Astrocyte (in vitro differentiated cells and primary cell): ENCODE measurements around the gene VWA5B2. TPM values are rescaled to one million over a fixed set of nuclear protein-coding genes. Genes with fewer than 3 reads are reported as not detected.

ENCODE experiments used
- DNase-seq: peaks from one replicate; pipeline ENCODE4 v3.0.0-alpha.2; 2010; ENCODE audit warnings: low read depth
- FAIRE-seq: peaks from 2 replicates; lab custom pipeline; 2011; peaks lifted over from hg19 to GRCh38; lab: Jason Lieb, UNC
- H2AFZ ChIP-seq: 2 replicates; pipeline ENCODE4 v1.6.0; 2012; ENCODE audit warnings: low read depth, low read length, inconsistent platforms
- H3K27ac ChIP-seq: 2 replicates; pipeline ENCODE4 v1.5.1; 2011; ENCODE audit warnings: low read depth, low read length, inconsistent platforms
- H3K27me3 ChIP-seq: 2 replicates; pipeline ENCODE4 v1.6.0; 2011; ENCODE audit warnings: low read length, inconsistent platforms; ENCODE audit not compliant: insufficient read depth
- H3K36me3 ChIP-seq: 2 replicates; pipeline ENCODE4 v1.5.1; 2011; ENCODE audit warnings: low read length, inconsistent platforms; ENCODE audit not compliant: insufficient read depth
- H3K4me1 ChIP-seq: 2 replicates; pipeline ENCODE4 v1.5.1; 2011; ENCODE audit warnings: low read length, inconsistent platforms; ENCODE audit not compliant: insufficient read depth
- H3K4me2 ChIP-seq: 2 replicates; pipeline ENCODE4 v1.6.0; 2012; ENCODE audit warnings: low read length, inconsistent platforms
- H3K4me3 ChIP-seq: 2 replicates; pipeline ENCODE4 v1.5.1; 2011; ENCODE audit warnings: low read depth, mild to moderate bottlenecking, low read length, inconsistent platforms; ENCODE audit not compliant: insufficient read depth
- H3K79me2 ChIP-seq: 2 replicates; pipeline ENCODE4 v1.6.0; 2012; ENCODE audit warnings: mild to moderate bottlenecking, low read length, inconsistent platforms; ENCODE audit not compliant: insufficient read depth
- H3K9ac ChIP-seq: 2 replicates; pipeline ENCODE4 v1.6.0; 2012; ENCODE audit warnings: mild to moderate bottlenecking, low read length, inconsistent platforms
- H3K9me3 ChIP-seq: 2 replicates; pipeline ENCODE4 v1.5.1; 2012; ENCODE audit warnings: low read depth, mild to moderate bottlenecking, low read length, inconsistent platforms; ENCODE audit not compliant: insufficient read depth
- H4K20me1 ChIP-seq: 2 replicates; pipeline ENCODE4 v1.6.0; 2012; ENCODE audit warnings: low read length, inconsistent platforms; ENCODE audit not compliant: insufficient read depth
- H3K27ac Mint-ChIP-seq: one replicate; pipeline ENCODE4 v1.8.0; 2021; ENCODE audit warnings: mild to moderate bottlenecking, mixed read lengths; ENCODE audit not compliant: unreplicated experiment
- H3K27me3 Mint-ChIP-seq: one replicate; pipeline ENCODE4 v1.8.0; 2021; ENCODE audit warnings: low read depth, mixed read lengths; ENCODE audit not compliant: unreplicated experiment
- H3K36me3 Mint-ChIP-seq: one replicate; pipeline ENCODE4 v1.8.0; 2021; ENCODE audit warnings: low read depth, mixed read lengths; ENCODE audit not compliant: unreplicated experiment
- H3K4me1 Mint-ChIP-seq: one replicate; pipeline ENCODE4 v1.8.0; 2021; ENCODE audit warnings: low read depth, mixed read lengths; ENCODE audit not compliant: unreplicated experiment
- H3K4me3 Mint-ChIP-seq: one replicate; pipeline ENCODE4 v1.8.0; 2021; ENCODE audit warnings: mild to moderate bottlenecking, moderate library complexity, mixed read lengths; ENCODE audit not compliant: unreplicated experiment
- H3K9me3 Mint-ChIP-seq: one replicate; pipeline ENCODE4 v1.8.0; 2021; ENCODE audit warnings: mild to moderate bottlenecking, mixed read lengths; ENCODE audit not compliant: unreplicated experiment
- EZH2 ChIP-seq: IDR thresholded peaks from 2 replicates; pipeline ENCODE4 v1.6.1; 2012; ENCODE audit warnings: mild to moderate bottlenecking, low read length, inconsistent platforms; ENCODE audit not compliant: insufficient read depth
- total RNA-seq: library from RNA; stranded (reverse); gene quantifications from 2 replicates; pipeline ENCODE4 v1.2.1, GENCODE V29; 2021
- TF ChIP-seq, protein P1 (sequence below): IDR thresholded peaks from 2 replicates; pipeline ENCODE4 v1.5.1; 2011; ENCODE audit warnings: low read depth, mild to moderate bottlenecking, inconsistent platforms, low read length, moderate library complexity; ENCODE audit not compliant: insufficient read depth

VWA5B2 gene
- total RNA-seq, 1 donor from 2014 or later = 0.23 TPM

DNA sequence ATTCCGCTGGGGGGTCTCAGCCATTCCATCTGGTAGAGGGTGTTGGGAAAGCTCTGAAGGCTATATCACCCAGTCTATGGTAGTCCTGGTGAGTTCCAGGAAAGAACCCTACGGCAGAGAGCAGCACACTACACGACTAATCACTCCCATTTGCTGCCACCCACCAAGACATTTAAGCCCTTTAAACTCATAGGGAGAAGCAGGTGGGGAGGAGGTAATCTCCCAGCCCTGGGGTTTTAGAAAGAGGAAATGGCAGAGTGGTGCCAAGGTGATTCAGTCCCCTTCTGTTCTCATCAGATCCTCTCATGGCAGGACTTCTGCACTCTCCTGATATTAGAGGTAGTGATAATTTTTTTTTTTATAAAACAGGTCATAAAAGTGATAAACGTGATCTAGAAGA is 10.6 kb upstream of the VWA5B2 start:
- Mint-ChIP-seq H3K4me1 (no peaks in the 10 kb centered on the region), H3K27ac (no peak overlapping the region), H3K36me3 (no peaks in the 10 kb centered on the region), H3K27me3 (peaks cover 21% of the 10 kb centered on the region), H3K9me3 (no peaks in the 10 kb centered on the region), H3K4me3 (no peak overlapping the region)
- no peak for TF ChIP-seq EZH2
- TF ChIP-seq, protein P1, sequence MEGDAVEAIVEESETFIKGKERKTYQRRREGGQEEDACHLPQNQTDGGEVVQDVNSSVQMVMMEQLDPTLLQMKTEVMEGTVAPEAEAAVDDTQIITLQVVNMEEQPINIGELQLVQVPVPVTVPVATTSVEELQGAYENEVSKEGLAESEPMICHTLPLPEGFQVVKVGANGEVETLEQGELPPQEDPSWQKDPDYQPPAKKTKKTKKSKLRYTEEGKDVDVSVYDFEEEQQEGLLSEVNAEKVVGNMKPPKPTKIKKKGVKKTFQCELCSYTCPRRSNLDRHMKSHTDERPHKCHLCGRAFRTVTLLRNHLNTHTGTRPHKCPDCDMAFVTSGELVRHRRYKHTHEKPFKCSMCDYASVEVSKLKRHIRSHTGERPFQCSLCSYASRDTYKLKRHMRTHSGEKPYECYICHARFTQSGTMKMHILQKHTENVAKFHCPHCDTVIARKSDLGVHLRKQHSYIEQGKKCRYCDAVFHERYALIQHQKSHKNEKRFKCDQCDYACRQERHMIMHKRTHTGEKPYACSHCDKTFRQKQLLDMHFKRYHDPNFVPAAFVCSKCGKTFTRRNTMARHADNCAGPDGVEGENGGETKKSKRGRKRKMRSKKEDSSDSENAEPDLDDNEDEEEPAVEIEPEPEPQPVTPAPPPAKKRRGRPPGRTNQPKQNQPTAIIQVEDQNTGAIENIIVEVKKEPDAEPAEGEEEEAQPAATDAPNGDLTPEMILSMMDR = no peak
- Histone ChIP-seq H2AFZ (no peak overlapping the region), H3K27ac (no peak overlapping the region), H3K27me3 (peaks cover 2% of the 10 kb centered on the region), H3K4me2 (no peak overlapping the region), H3K9ac (no peak overlapping the region), H4K20me1 (no peaks in the 10 kb centered on the region), H3K9me3 (no peaks in the 10 kb centered on the region), H3K79me2 (no peaks in the 10 kb centered on the region), H3K4me1 (no peaks in the 10 kb centered on the region), H3K4me3 (no peak overlapping the region), H3K36me3 (no peaks in the 10 kb centered on the region)
- FAIRE-seq (no peak), DNase-seq (no peak)

DNA sequence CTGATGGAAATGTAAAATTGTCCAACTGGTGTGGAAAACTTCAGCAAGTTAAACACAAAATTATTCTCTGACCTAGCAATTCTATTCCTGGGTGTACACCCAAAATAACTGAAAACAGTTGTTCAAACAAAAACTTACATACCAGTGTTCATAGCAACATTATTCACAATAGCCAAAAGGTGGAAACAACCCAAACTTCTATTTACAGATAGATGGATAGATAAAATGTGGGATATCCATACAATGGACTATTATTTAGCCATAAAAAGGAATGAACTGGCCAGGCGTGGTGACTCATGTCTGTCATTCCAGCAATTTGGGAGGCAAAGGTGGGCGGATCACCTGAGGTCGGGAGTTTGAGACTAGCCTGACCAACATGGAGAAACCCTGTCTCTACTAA is 6.9 kb upstream of the VWA5B2 start:
- Histone ChIP-seq H2AFZ (no peak overlapping the region), H3K9ac (no peak overlapping the region), H3K4me3 (no peak overlapping the region), H3K79me2 (no peaks in the 10 kb centered on the region), H3K9me3 (no peaks in the 10 kb centered on the region), H3K27ac (no peak overlapping the region), H4K20me1 (no peaks in the 10 kb centered on the region), H3K4me1 (no peaks in the 10 kb centered on the region), H3K36me3 (no peaks in the 10 kb centered on the region), H3K4me2 (no peak overlapping the region), H3K27me3 (peaks cover 7% of the 10 kb centered on the region)
- FAIRE-seq (no peak), DNase-seq (no peak)
- H3K27ac Mint-ChIP-seq = no peak overlapping the region
- no peaks in the 10 kb centered on the region for H3K4me1 Mint-ChIP-seq
- H3K4me3 Mint-ChIP-seq = no peak overlapping the region
- no peaks in the 10 kb centered on the region for H3K9me3 Mint-ChIP-seq
- peaks cover 38% of the 10 kb centered on the region for H3K27me3 Mint-ChIP-seq
- no peak for TF ChIP-seq EZH2
- TF ChIP-seq, protein P1 = no peak
- H3K36me3 Mint-ChIP-seq = no peaks in the 10 kb centered on the region

DNA sequence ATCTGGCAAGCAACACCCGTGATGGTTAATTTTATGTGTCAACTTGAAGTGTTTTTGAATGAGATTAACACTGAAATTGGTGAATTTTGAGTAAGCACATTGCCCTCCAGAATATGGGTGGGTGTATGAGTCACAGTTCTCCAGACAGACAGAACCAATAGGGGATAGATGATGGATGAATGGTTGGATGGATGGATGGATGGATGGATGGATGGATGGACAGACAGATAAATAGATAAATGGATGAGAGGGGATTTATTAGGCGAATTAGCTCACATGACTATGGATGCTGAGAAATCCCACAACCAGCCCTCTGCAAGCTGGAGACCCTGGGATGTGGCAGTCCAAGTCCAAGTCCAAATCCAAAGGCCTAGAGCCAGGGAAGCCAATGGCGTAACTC is 5.4 kb upstream of the VWA5B2 start:
- no peaks in the 10 kb centered on the region for H3K9me3 Mint-ChIP-seq

More for the DNA sequence above, 5.4 kb upstream of the VWA5B2 start:
- no peak overlapping the region for H3K27ac Mint-ChIP-seq
- no peak overlapping the region for H2AFZ ChIP-seq
- no peaks in the 10 kb centered on the region for H3K9me3 ChIP-seq
- H3K36me3 ChIP-seq = no peaks in the 10 kb centered on the region
- peaks cover 3% of the 10 kb centered on the region for H4K20me1 ChIP-seq
- H3K27me3 Mint-ChIP-seq = peaks cover 44% of the 10 kb centered on the region
- H3K27ac ChIP-seq = no peak overlapping the region
- no peaks in the 10 kb centered on the region for H3K4me1 Mint-ChIP-seq
- no peak overlapping the region for H3K4me3 ChIP-seq
- H3K27me3 ChIP-seq = peaks cover 21% of the 10 kb centered on the region
- H3K79me2 ChIP-seq = no peaks in the 10 kb centered on the region
- no peak for DNase-seq
- H3K9ac ChIP-seq = no peak overlapping the region
- TF ChIP-seq, protein P1 = no peak
- no peak for TF ChIP-seq EZH2
- no peak for FAIRE-seq
- H3K4me3 Mint-ChIP-seq = no peak overlapping the region
- no peaks in the 10 kb centered on the region for H3K36me3 Mint-ChIP-seq
- no peak overlapping the region for H3K4me2 ChIP-seq
- no peaks in the 10 kb centered on the region for H3K4me1 ChIP-seq
